IMR-90 (cell line): ENCODE results near the gene VCPKMT. TPM values are rescaled to one million over a fixed set of nuclear protein-coding genes. Genes with fewer than 3 reads are reported as not detected.

ENCODE experiments used
- ATAC-seq: fragments of 200-7000 bp; cut with Tn5 transposase; 2 replicates; pipeline ENCODE4 v1.9.1; 2020; ENCODE audit warnings: low read depth, mild to moderate bottlenecking, moderate library complexity
- BruUV-seq: library from RNA; stranded (reverse); fragments of 400-500 nt; replicated peaks from 2 replicates; lab custom pipeline; 2021; lab: Mats Ljungman, UMichigan
- CTCF ChIA-PET: fragments of 300-600 bp; formaldehyde crosslinking; extraction: SDS; loops from one replicate; lab custom pipeline; 2021; ENCODE audit warnings: antibody characterized with exemption; lab: Yijun Ruan, JAX
- POLR2A ChIA-PET: fragments of 300-600 bp; sonication (Branson Sonifier 250); formaldehyde crosslinking; loops from one replicate; lab custom pipeline; 2022; ENCODE audit warnings: antibody characterized with exemption; ENCODE audit not compliant: unreplicated experiment; lab: Charles Lee
- DNase-seq: peaks from one replicate; pipeline ENCODE4 v3.0.0; 2013
- H2AFZ ChIP-seq: replicated peaks from 2 replicates; pipeline ENCODE3; 2013; ENCODE audit warnings: low read length, mild to moderate bottlenecking; ENCODE audit not compliant: poor library complexity
- H2AK5ac ChIP-seq: 2 replicates; pipeline ENCODE4 v1.6.1; 2013; ENCODE audit warnings: low read depth, low read length, inconsistent platforms
- H2AK9ac ChIP-seq: replicated peaks from 2 replicates; pipeline ENCODE3; 2013; ENCODE audit warnings: mild to moderate bottlenecking, low read depth, low read length, moderate library complexity; ENCODE audit not compliant: poor library complexity
- H2BK120ac ChIP-seq: 2 replicates; pipeline ENCODE4 v1.6.1; 2013; ENCODE audit warnings: low read depth, low read length, inconsistent platforms
- H2BK15ac ChIP-seq: 3 replicates; pipeline ENCODE4 v1.6.1; 2013; ENCODE audit warnings: low read depth, low read length, inconsistent platforms
- H2BK20ac ChIP-seq: 2 replicates; pipeline ENCODE4 v1.6.1; 2013; ENCODE audit warnings: low read depth, mild to moderate bottlenecking, inconsistent platforms, low read length, moderate library complexity
- H2BK5ac ChIP-seq: 2 replicates; pipeline ENCODE4 v1.6.1; 2013; ENCODE audit warnings: mild to moderate bottlenecking, low read depth, low read length, inconsistent platforms; ENCODE audit not compliant: poor library complexity, severe bottlenecking
- H3K14ac ChIP-seq: replicated peaks from 2 replicates; pipeline ENCODE4 v1.6.1; 2013; ENCODE audit warnings: low read depth, low read length, inconsistent platforms
- H3K18ac ChIP-seq: 2 replicates; pipeline ENCODE4 v1.6.1; 2013; ENCODE audit warnings: low read depth, low read length, control low read depth
- H3K23ac ChIP-seq: 2 replicates; pipeline ENCODE4 v1.6.1; 2013; ENCODE audit warnings: low read depth, low read length, inconsistent platforms
- H3K27ac ChIP-seq: 2 replicates; pipeline ENCODE4 v1.5.1; 2013; ENCODE audit warnings: mild to moderate bottlenecking, control low read depth, low read length; ENCODE audit not compliant: insufficient read depth
- H3K27me3 ChIP-seq: 2 replicates; pipeline ENCODE4 v1.6.1; 2013; ENCODE audit warnings: low read length; ENCODE audit not compliant: control insufficient read depth, insufficient read depth
- H3K36me3 ChIP-seq: 2 replicates; pipeline ENCODE4 v1.6.1; 2013; ENCODE audit warnings: low read length, mixed read lengths; ENCODE audit not compliant: control insufficient read depth, insufficient read depth
- H3K4ac ChIP-seq: 2 replicates; pipeline ENCODE4 v1.6.1; 2013; ENCODE audit warnings: low read depth, low read length, inconsistent platforms
- H3K4me1 ChIP-seq: 2 replicates; pipeline ENCODE4 v1.6.1; 2013; ENCODE audit warnings: low read length, mixed read lengths; ENCODE audit not compliant: control insufficient read depth, insufficient read depth
- H3K4me2 ChIP-seq: 2 replicates; pipeline ENCODE4 v1.6.1; 2013; ENCODE audit warnings: low read depth, mild to moderate bottlenecking, control low read depth, low read length, moderate library complexity
- H3K4me3 ChIP-seq: 2 replicates; pipeline ENCODE4 v1.5.1; 2013; ENCODE audit warnings: low read depth, mild to moderate bottlenecking, control low read depth, low read length, moderate library complexity; ENCODE audit not compliant: insufficient read depth
- H3K56ac ChIP-seq: 2 replicates; pipeline ENCODE4 v1.6.1; 2013; ENCODE audit warnings: low read length, inconsistent platforms; ENCODE audit not compliant: insufficient read depth; ENCODE audit errors: extremely low read depth
- H3K79me1 ChIP-seq, 2 experiments: 2 replicates each; pipeline ENCODE4 v1.6.1; 2013; ENCODE audit warnings: low read length in 2 of 2, inconsistent platforms in 1 of 2, low read depth in 1 of 2
- H3K9ac ChIP-seq: 2 replicates; pipeline ENCODE4 v1.6.1; 2013; ENCODE audit warnings: low read depth, low read length, control low read depth
- H3K9me1 ChIP-seq: 2 replicates; pipeline ENCODE4 v1.6.1; 2013; ENCODE audit warnings: low read length, inconsistent platforms; ENCODE audit not compliant: insufficient read depth
- H3K9me3 ChIP-seq: 2 replicates; pipeline ENCODE4 v1.6.1; 2013; ENCODE audit warnings: low read length; ENCODE audit not compliant: control insufficient read depth, insufficient read depth
- H4K20me1 ChIP-seq: 2 replicates; pipeline ENCODE4 v1.6.1; 2013; ENCODE audit warnings: low read length, inconsistent platforms; ENCODE audit not compliant: insufficient read depth
- H4K5ac ChIP-seq: 2 replicates; pipeline ENCODE4 v1.6.1; 2013; ENCODE audit warnings: mild to moderate bottlenecking, low read depth, low read length, control low read depth
- H4K8ac ChIP-seq, 2 experiments: 2 replicates each; pipeline ENCODE4 v1.6.1; 2013; ENCODE audit warnings: low read depth in 2 of 2, low read length in 2 of 2, control low read depth in 1 of 2, inconsistent platforms in 1 of 2
- H4K91ac ChIP-seq: 2 replicates; pipeline ENCODE4 v1.6.1; 2013; ENCODE audit warnings: low read depth, low read length, inconsistent platforms; ENCODE audit not compliant: insufficient read depth
- NFE2L2 ChIP-seq: fragments of 150-350 bp; IDR thresholded peaks from 2 replicates; pipeline ENCODE4 v1.6.1; 2016; ENCODE audit warnings: low read depth, mild to moderate bottlenecking, low read length
- RAD21 ChIP-seq: IDR thresholded peaks from 2 replicates; pipeline ENCODE4 v1.6.1; 2012; ENCODE audit warnings: low read length, improper control_type of control experiment
- WGBS, 2 experiments: methylation state at CpG; one replicate each; pipeline versions ENCODE4 v1.1.5 to v1.1.7; 2013; ENCODE audit warnings: missing lambda C conversion rate in 2 of 2; ENCODE audit not compliant: insufficient read length in 1 of 2; ENCODE audit errors: extremely low coverage in 2 of 2; 5-methylcytosine and 5-hydroxymethylcytosine counted together
- dilution Hi-C: fragments of 300-500 bp; cut with HindIII; formaldehyde crosslinking; loops from one replicate; pipeline ENCODE4 v1.14.3; 2018; ENCODE audit warnings: low sequenced_read_pairs; ENCODE audit not compliant: unreplicated experiment
- in situ Hi-C: fragments of 300-500 bp; cut with MboI; formaldehyde crosslinking; loops from 3 replicates; pipeline ENCODE4 v1.14.3; 2019; ENCODE audit warnings: low sequenced_read_pairs, inconsistent platforms, mixed read lengths
- intact Hi-C: fragments of 100-400 bp; cut with micrococcal nuclease; formaldehyde crosslinking; loops from 2 replicates; pipeline ENCODE4 v1.10.0; 2022
- polyA plus RNA-seq, 3 experiments: library from polyadenylated mRNA; depleted of rRNA; stranded (reverse); fragments of >200 nt; gene quantifications; 2 replicates each; pipeline ENCODE4 v1.2.3, GENCODE V29; 2012; ENCODE audit warnings: low replicate concordance in 1 of 3
- total RNA-seq: library from RNA; depleted of rRNA; stranded (reverse); fragments of >200 nt; gene quantifications from 2 replicates; pipeline ENCODE4 v1.2.3, GENCODE V29; 2012

VCPKMT gene
- total and polyA plus RNA-seq, 2 of the 4 experiments (the other 2 are of a cell fraction) = 2.5 to 4.7 TPM

- no CpG with 5 or more reads among the region's 2 CpGs for WGBS, 2 experiments
- dilution Hi-C loops = no loop called here
Measured at GRCh38 chr14:50117456-50117855, 1.1 kb upstream of the VCPKMT start.

More at GRCh38 chr14:50117456-50117855, 1.1 kb upstream of the VCPKMT start:
- peaks cover 2% of the 10 kb centered on the region; the same call in 1 of the 2 replicates for H3K9me1 ChIP-seq
- intact Hi-C loops = loop anchor here (5.0 kb wide), 1 partner anchor 415 kb away; the partner anchor contains the start of gene MAP4K5
- CTCF ChIA-PET = no interaction called here
- H3K4me2 ChIP-seq = no peak overlapping the region
- no peak overlapping the region for H3K14ac ChIP-seq
- H3K27me3 ChIP-seq = no peaks in the 10 kb centered on the region
- H4K5ac ChIP-seq = no peak overlapping the region
- in situ Hi-C loops = no loop called here
- no peak overlapping the region for H3K4ac ChIP-seq
- H2AK9ac ChIP-seq = no peak overlapping the region
- no peak overlapping the region for H3K9ac ChIP-seq
- peaks cover 10 to 18% of the 10 kb centered on the region in 2 experiments; a peak in 3 of 4 replicates for H3K79me1 ChIP-seq
- no peak overlapping the region for H2BK5ac ChIP-seq
- no peak overlapping the region for H2AK5ac ChIP-seq
- no TSS peak for BruUV-seq
- ATAC-seq (no peak), DNase-seq (no peak)
- H3K4me1 ChIP-seq = no peaks in the 10 kb centered on the region
- H3K36me3 ChIP-seq = peaks cover 12% of the 10 kb centered on the region
- no peak overlapping the region for H4K91ac ChIP-seq
- no peak overlapping the region for H2BK20ac ChIP-seq
- no peak overlapping the region for H2BK15ac ChIP-seq
- no peak overlapping the region for H3K56ac ChIP-seq
- no peak overlapping the region for H2AFZ ChIP-seq
- H3K9me3 ChIP-seq = no peaks in the 10 kb centered on the region
- H4K8ac ChIP-seq = peak overlapping the region in 1 of 2 experiments; percentile 93; a peak in 2 of 4 replicates
- H2BK120ac ChIP-seq = no peak overlapping the region
- H3K4me3 ChIP-seq = no peak overlapping the region
- no peak overlapping the region for H3K27ac ChIP-seq
- H4K20me1 ChIP-seq = peaks cover 3% of the 10 kb centered on the region; the same call in 1 of the 2 replicates
- no peak overlapping the region for H3K23ac ChIP-seq
- POLR2A ChIA-PET = no interaction called here
- no peak overlapping the region for H3K18ac ChIP-seq
- TF ChIP-seq NFE2L2 = no peak
- no peak for TF ChIP-seq RAD21
